ENCODE measurements around the gene HSD17B2.
A peak's percentile ranks its signal among the peaks of the same experiment; 100 is the strongest.
"Not testable (repeated sequence)": the region's sequence is repeated elsewhere in the genome, so short reads cannot be mapped to it uniquely, and the experiment has no call there.

Gene HSD17B2, protein sequence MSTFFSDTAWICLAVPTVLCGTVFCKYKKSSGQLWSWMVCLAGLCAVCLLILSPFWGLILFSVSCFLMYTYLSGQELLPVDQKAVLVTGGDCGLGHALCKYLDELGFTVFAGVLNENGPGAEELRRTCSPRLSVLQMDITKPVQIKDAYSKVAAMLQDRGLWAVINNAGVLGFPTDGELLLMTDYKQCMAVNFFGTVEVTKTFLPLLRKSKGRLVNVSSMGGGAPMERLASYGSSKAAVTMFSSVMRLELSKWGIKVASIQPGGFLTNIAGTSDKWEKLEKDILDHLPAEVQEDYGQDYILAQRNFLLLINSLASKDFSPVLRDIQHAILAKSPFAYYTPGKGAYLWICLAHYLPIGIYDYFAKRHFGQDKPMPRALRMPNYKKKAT

GRCh38 chr16:82034981-82035612 is at the start of gene HSD17B2:
Gene HSD17B2, plus strand, starts transcription at chr16:82035253. Its CDS starts 172 bp downstream, at chr16:82035425.
- DNase-seq, result no peak

DNA sequence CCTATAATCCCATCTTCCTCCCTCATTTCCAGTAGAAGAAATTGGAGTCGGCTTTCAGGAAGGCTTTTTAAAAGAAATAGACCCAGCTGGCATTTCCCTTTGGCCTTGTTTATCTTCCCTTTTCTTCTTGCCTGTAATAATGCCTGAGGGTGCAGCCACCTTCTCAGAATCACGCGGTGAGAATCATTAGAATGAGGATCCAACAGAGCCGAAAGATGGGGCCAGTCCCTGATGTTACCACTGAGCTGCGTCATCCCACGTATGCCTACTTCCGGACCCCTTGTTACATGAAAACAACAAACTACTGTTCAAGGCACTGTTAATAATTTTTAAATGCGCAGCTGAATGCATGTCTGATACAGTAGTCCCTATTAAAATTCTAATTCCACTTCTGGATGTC is 47.9 kb upstream of the HSD17B2 start:
- DNase-seq, result no peak

DNA sequence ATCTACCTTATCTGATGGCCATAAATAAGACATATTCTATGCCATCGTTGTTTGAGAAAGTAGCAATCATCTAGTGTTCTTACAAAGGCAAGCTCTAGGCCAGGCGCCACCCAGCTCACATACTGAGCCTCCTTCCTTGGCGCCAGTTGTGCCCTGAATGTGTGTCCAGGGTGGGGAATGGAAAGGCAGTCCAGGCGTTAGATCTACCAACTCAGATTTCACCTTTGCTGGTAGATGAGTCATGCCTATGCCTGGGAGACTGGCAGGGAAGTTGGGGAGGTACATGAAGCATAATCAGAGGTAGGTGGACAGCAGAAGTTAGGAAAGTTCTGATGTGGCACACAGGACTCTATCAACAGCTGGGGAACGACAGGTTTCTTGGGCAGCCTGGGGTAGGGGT is 47.3 kb upstream of the HSD17B2 start:
- DNase-seq, result no peak

GRCh38 chr16:81992859-81993258 is 42.2 kb upstream of the HSD17B2 start:
- DNase-seq, result no peak

DNA sequence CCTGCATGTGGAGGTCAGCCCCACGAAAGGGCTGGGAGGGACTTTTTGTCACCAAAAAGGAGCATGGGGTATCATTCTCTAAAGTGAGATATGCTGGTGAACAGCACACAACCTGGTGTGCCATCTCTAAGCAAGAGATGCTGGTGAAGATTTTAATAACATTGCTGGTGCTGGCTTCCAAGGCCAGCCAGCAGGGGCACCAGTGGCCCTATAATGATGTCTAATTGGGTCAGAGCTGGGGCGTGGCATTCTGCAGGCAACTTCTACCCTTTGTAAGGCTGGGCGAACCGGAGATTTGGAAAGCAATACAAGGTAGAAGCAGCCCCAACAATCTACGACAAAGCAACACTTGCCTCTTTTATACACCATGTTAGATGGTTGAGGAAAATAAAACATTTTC is 40.6 kb upstream of the HSD17B2 start:
- no peak for DNase-seq

DNA sequence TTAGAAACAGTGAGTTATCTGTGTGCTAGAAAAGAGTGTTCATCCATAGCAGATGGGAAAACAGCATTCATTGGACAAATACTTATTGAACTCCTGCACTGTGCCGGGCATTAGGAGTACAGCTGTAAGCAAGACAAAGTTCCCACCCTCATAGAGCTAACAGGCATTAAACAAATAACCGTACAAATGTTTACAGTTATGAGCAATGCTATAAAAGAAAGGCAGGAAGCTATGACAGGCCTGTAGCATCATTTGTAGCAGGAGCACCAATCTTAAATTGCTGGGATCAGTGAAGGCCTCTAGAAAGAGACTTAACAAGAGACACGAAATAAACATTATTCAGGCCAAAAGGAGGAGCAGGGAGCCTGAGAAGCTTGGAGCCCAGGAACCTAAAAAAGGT is 39.4 kb upstream of the HSD17B2 start:
- DNase-seq, result no peak

DNA sequence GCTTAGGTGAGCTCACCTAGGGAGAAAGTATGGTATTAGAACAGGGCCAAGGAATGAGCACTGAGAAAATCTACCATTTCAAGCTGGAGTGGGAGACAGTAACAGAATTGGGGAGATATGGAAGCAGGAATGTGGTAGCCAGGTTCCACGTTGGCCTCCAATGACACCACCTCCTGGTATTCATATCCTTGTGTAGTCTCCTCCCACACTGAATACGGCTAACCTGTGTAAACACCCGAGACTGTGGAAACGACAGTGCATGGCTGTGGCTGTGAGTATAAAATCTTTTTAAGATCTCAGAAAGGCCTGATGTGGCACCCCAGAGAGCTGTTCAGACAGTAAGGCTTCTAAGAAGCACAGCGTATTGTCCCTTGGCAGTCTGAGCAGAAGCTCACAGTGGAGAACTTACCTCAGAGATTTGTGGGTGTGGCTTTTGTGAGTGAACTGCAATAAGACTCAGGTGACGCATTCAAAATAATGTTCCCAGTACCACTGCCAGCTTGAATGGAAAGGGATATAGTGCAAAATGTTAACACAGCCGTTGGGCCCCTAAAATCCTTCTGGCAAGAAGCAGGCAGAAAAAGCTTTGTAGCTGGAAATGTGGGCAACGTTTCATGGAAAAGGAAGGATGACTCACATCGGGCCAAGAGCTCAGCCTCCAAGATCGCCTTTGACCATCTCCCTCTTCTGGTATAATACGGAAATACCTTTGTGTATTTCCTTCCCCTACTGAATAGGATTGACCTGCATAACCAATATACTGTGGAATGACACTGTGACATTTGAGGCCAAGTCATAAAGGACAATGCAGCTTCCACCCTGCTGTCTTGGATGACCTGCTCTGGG is 38.2 kb upstream of the HSD17B2 start:
- peak; percentile 13 to 35 for DNase-seq

DNA sequence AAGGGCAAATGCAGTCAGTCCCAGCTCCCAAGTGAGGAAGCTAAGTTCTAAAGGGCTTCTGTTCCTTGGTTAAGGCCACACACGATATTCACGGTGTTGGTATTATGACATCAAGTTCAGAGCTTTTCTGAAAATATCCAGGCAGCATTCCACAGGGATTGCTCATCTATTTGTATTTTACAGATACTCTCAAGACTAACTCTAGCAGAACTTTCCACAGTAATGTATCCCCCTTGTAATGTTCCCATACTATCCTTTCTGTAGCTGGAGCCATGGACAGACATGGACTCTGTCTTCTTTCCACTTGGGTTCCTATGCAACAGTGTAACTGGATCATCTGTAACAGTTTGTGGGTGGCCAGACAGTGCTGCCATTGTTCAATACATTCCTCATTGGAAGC is 37.3 kb upstream of the HSD17B2 start:
- DNase-seq, result no peak

- no peak for DNase-seq
These were observed 32.2 kb upstream of the HSD17B2 start for GRCh38 chr16:82002831-82003230.

- no peak for DNase-seq
These were observed 30.5 kb upstream of the HSD17B2 start for GRCh38 chr16:82004601-82005000.

DNA sequence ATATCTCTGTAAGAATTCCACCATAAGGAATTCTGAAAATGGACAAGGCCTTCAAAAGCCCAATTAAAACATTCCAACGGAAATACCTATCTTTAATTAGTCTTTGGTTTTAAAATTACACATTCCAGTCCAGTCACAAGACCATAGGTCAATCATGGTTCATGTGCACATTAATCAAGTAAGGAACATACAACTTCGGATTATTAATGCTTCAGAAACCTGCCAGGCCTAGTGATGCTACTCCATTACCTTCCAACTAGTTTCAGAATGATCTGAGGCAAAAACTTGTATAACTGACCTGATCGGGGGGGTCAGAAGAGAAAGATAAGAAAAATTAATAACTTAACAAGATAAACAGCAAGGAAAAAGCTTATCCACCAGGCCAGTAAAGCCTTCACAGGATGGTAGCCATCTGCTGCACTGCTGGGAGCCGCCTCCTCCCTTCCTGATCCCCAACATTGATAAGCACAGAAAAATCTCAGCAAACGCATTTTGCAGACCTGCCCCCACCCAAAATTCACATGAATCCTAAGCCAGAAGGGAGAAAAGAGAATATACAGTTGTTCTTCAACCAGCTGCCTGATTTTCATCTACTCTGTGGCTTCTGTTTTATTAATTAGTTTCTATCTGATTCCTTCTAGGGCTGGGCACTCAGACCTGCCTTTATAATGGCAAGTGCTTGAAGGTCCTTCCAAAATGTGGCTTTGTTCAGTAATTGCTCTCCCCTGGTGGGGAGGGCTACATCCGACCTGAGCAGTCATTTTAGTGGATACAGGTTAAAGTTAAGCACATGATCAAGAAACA is 29.8 kb upstream of the HSD17B2 start:
- no peak for DNase-seq

DNA sequence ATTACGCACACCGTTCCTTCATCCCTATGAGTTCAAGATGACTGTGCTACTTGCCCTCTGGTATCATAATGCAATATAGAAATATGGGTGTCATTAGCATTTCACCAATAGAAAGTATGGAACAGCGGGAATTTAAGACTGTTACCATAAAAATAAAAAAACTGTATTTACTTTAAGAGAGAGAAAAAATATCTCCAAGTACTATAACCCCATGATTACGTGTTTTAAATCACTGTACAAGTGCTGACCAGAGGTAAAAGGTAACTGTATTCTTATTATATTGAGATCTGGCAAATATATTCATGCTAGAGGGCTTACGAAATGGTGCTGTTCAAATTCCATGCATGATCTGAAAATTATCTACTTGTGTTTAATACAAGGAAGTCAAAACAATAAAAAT is 29.0 kb upstream of the HSD17B2 start:
- DNase-seq, result no peak

DNA sequence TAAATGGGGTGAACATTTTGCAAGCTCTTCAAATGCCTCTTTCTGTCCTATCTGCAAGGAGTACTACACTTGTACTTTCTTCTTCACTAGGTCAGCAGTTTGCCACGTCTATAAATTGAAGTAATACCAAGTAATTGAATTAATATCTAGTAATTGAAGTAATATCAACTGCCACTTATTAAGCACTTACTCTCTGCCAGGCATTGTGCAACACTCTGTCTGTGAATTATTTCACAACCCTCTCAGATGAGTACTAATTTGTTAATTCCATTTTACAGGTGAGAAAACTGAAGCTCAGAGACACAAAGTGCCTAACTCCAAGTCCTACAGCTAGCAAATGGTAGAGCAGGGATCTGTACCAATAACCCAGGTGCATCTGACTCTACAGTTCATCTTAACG is 27.9 kb upstream of the HSD17B2 start:
- no peak for DNase-seq

DNA sequence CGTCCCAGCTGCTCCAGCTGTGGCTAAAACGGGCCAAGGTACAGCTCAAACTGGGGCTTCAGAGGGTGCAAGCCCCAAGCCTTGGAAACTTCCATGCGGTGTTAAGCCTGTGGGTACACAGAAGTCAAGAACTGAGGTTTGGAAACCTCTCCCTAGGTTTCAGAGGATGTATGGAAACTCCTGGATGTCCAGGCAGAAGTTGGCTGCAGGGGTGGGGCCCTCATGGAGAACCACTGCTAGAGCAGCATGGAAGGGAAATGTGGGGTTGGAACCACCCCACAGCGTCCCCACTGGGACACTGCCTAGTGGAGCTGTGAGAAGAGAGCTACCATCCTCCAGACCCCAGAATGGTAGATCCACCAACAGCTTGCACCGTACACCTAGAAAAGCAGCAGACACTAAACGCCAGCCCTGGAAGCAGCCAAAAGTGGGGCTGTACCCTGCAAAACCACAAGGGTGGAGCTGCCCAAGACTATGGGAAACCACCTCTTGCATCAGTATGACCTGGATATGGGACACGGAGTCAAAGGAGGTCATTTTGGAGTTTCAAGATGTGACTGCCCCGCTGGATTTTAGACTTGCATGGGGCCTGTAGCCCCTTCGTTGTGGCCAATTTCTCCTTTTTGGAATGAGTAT is 26.0 kb upstream of the HSD17B2 start:
- no peak for DNase-seq

- not testable (repeated sequence) for DNase-seq
These were observed 25.3 kb upstream of the HSD17B2 start for GRCh38 chr16:82009789-82010188.

DNA sequence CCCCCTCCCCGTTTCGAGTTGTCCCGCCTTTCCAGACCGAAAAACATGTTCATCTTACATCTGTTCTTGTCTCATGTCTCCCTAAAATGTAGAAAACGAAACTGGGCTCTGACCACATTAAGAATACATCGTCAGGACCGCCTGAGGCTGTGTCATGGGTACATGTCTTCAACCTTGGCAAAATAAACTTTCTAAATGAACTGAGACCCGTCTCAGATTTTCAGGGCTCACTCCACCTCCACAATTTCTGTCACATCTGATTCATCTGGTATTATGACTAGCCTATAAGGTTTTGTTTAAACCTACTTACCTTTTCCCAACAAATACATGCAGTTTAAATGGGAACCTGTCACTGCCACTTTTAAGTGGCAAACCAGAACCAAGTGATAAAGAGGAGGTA is 24.4 kb upstream of the HSD17B2 start:
- DNase-seq, result no peak

DNA sequence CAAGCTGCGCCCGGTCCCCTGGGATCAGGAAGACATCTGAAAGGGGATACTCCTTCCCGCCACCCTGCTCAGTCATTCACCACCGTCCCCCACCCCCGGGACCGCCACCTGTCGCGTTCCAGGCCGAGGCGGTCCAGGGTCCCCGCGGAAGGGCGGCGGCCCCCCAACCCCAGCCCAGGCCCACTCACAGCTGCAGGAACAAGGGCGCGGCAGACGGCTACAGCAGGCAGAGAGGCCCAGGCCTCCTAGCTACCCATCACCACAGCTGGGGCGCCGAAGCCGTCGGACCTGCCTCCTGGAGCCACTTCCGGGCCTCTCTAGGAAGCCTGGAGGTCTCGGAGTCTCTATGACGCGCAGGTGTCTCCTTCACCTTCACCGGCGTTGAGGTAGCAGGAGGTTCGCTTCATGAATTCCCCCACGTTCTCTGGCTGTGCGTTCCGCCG is 23.8 kb upstream of the HSD17B2 start, which contains the start of gene SDR42E1:
Gene SDR42E1 (minus strand): TSS at position 272 of the 443 bp plus-strand sequence. CDS start 10,612 bp downstream, outside the sequence.
- DNase-seq, result no peak

DNA sequence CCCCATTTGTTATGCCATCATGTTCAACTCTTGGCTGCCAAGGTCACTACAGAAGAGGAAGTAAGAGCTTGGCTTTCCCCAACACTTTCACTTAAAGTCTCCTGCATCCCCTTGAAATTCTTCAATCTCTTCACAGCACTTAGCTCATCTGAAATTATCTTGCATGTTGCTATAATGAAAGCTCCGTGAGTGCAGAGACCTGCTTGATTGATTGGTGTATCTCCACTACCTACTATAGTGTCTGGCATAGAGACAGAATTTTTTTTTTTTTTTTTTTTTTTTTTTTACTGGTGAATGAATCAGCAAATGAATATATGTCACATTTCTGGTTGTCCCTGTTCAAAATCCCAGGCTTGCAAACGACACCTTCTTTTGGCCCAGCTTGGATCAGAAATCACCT is 21.9 kb upstream of the HSD17B2 start:
- peak in 1 of 2 donors; percentile 20 for DNase-seq

DNA sequence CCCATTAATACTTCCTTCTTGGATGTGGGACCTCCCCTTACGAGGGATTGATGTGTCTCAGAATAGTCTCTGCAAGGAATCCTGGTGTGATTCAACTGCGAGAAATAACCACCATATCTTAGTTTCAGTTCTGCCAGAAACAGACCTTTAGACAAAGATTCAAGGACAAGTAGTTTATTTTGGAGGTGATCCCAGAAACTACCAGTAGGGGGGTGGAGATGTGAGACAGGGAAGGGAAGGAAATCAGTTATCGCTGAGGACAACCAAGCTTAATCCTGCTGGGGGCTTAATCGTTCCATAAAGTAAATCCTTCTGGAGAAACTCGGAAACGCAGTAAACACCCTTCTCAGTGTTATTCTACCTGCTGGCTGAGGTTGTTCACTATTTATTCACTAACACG is 18.8 kb upstream of the HSD17B2 start:
- DNase-seq, result peak; percentile 22 to 49

DNA sequence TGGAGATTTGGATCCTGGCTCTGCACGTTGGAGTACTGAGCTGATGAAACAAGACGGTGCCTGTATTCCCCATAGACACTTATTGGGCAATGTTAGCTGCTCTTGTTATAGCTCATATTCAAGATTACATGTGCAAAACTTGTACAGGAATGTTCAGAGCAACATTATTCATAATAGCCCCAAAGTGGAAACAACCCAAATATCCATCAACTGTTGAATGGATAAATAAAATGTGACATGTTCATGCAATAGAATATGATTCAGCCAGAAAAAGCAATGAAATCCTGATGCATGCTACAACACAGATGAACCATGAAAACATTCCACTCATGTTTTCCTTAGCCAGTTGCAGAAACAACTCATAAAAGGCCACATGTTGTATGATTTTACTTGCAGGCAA is 18.1 kb upstream of the HSD17B2 start:
- no peak for DNase-seq

DNA sequence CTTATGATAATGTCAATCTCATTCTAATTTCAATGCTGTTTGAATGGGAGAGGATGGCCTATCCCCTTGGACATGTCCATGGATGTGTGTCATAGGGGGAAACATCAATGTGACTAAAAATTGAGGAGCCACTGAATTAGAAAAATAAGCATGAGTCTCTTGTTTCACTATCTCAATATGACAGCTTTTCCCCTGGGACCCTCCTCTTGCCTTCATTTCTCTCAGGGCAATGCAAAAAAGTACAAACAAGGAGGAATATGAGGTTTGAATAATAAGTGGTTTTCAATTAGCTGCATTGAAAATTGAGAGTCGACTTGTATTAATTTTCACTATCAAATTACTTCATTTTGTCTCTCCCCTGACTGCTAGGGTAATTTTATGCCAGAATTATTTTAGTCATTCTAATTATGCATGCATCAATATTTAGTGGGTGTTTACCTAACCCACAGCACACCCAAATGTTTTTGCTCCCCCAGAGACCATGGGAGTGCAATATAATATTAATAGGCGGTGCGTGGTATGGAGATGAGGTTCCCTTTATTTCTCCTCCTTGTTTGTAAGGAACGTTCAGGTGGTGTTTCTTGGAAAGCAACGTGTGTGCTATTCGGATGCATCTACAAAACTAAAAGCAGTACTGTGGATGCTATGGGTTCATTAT is 17.0 kb upstream of the HSD17B2 start:
- no peak for DNase-seq
